ENCODE data around the gene CNOT8.

The CNOT8 gene

DNA sequence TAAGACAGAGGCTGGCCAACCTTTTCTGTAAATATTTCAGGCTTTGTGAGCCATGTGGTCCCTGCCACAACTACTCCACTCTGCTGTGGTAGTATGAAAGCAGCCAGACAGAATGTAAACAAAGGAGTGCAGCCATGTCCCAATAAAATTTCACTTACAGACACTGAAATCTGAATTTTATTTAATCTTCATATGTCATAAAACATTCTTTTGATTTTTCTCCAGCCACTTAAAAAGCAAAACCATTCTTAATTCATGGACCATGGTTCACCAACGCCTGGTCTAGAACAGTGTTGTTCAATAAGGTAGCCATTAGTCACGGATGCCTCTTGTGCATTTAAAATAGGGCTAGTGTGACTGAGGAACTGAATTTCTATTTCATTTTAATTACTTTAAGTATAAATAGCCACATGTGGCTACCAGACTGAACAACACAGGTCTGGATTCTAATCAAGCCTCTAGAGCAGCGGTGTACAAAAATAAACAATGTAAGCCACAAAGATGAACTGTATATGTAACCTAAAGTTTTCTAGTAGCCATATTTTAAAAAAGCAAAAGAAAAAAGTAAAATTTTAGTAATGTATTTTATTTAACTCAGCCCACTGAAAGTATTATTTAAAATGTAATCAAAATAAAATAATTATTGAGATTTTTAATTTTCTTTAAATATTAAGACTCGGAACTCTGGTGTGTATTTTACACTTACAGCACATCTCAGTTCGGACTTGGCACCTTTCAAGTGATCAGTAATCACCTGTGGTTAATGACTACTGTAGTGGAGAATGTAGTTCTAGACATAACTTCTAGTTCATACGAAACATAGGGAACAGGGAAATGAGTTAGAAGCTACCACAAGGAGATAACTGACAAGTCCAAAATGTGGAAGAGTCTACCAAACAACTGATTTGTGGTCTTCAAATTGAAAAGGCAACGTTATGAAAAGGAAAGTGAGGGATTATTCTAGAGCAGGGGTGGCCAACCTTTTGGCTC lies 65.3 kb downstream of the CNOT8 start:
- Histone ChIP-seq H3K9ac (ENCODE audit: low read length) (no peak overlapping the region), H3K36me3 (ENCODE audit: control insufficient read depth, insufficient read depth, low read length) (peaks cover 90% of the 10 kb centered on the region), H3K4me3 (ENCODE audit: low read depth, low read length) (no peak overlapping the region), H3K27me3 (ENCODE audit: control insufficient read depth, insufficient read depth, low read length) (no peaks in the 10 kb centered on the region), H3K4me1 (ENCODE audit: control insufficient read depth, insufficient read depth, low read length) (no peaks in the 10 kb centered on the region), H3K27ac (ENCODE audit: low read depth, low read length) (no peak overlapping the region), H3K9me3 (ENCODE audit: control insufficient read depth, insufficient read depth, low read depth, low read length) (no peaks in the 10 kb centered on the region)

Data from HUES6 (cell line).